Lower lobe of right lung (tissue), 2 donors: ENCODE results near the gene SLC38A11. TPM values are rescaled to one million over a fixed set of nuclear protein-coding genes. Genes with fewer than 3 reads are reported as not detected.

Source experiments
- ATAC-seq, 2 donors: fragments of 200-7000 bp; cut with Tn5 transposase; one replicate each; pipeline ENCODE4 v1.9.1; 2020 to 2022; ENCODE audit warnings: mild to moderate bottlenecking in 2 of 2, moderate library complexity in 2 of 2
- DNase-seq: peaks from one replicate; pipeline ENCODE4 v3.0.0-alpha.2; 2020
- H3K27ac ChIP-seq: fragments of 200-600 bp; one replicate; pipeline ENCODE4 v1.8.0; 2022
- H3K27me3 ChIP-seq: fragments of 200-600 bp; one replicate; pipeline ENCODE4 v1.8.0; 2022; ENCODE audit warnings: low read depth
- H3K36me3 ChIP-seq: fragments of 200-600 bp; one replicate; pipeline ENCODE4 v1.8.0; 2022; ENCODE audit warnings: mild to moderate bottlenecking
- H3K4me1 ChIP-seq: fragments of 200-600 bp; one replicate; pipeline ENCODE4 v1.8.0; 2022
- H3K4me3 ChIP-seq: fragments of 200-600 bp; one replicate; pipeline ENCODE4 v1.8.0; 2022; ENCODE audit warnings: mild to moderate bottlenecking
- H3K9me3 ChIP-seq: fragments of 200-600 bp; one replicate; pipeline ENCODE4 v1.8.0; 2022
- intact Hi-C: fragments of 100-400 bp; cut with DNase I; formaldehyde crosslinking; loops from one replicate; pipeline ENCODE4 v1.11.0; 2022
- total RNA-seq: library from RNA; stranded (reverse); fragmentation: NEBNext Ultra II Directional; extraction: Animal tissue kit (Norgen Biotek cat#: 25700); gene quantifications from one replicate; pipeline ENCODE4 v1.2.1, GENCODE V29; 2021
- TF ChIP-seq, protein P1 (sequence below): fragments of 200-600 bp; IDR thresholded peaks from one replicate; pipeline ENCODE4 v1.8.0; 2022; ENCODE audit warnings: antibody characterized with exemption, mild to moderate bottlenecking
- donor health status: DM: no; HTN: yes; CAD: no; lungs with severe emphysema.

The SLC38A11 gene
- total RNA-seq, 1 donor from 2014 or later, result 0.44 TPM

DNA sequence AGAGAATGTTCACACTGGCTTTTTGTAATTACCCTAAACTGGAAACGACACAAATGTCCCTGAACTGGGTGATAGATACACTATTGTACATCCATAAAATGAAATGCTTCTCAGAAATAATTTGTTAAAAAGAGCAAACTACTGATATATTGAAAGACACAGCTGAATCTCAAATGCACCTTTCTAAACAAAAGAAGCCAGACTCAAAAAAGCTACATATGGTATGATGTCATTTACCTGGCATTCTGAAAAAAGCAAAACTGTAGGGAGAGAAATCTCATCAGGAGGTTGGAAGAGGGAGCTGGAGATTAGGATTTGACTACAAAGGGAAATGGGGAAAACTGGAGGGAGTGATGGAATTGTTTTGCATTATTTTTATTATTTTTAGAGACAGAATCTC is 12.0 kb downstream of the SLC38A11 start:
- no peak overlapping the region for H3K4me3 ChIP-seq
- no peaks in the 10 kb centered on the region for H3K36me3 ChIP-seq
- no peaks in the 10 kb centered on the region for H3K9me3 ChIP-seq
- ATAC-seq (no peak), DNase-seq (no peak)
- H3K4me1 ChIP-seq, result no peaks in the 10 kb centered on the region
- intact Hi-C loops, result no loop called here
- TF ChIP-seq, protein P1, sequence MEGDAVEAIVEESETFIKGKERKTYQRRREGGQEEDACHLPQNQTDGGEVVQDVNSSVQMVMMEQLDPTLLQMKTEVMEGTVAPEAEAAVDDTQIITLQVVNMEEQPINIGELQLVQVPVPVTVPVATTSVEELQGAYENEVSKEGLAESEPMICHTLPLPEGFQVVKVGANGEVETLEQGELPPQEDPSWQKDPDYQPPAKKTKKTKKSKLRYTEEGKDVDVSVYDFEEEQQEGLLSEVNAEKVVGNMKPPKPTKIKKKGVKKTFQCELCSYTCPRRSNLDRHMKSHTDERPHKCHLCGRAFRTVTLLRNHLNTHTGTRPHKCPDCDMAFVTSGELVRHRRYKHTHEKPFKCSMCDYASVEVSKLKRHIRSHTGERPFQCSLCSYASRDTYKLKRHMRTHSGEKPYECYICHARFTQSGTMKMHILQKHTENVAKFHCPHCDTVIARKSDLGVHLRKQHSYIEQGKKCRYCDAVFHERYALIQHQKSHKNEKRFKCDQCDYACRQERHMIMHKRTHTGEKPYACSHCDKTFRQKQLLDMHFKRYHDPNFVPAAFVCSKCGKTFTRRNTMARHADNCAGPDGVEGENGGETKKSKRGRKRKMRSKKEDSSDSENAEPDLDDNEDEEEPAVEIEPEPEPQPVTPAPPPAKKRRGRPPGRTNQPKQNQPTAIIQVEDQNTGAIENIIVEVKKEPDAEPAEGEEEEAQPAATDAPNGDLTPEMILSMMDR, result no peak
- H3K27ac ChIP-seq, result no peak overlapping the region
- no peaks in the 10 kb centered on the region for H3K27me3 ChIP-seq

DNA sequence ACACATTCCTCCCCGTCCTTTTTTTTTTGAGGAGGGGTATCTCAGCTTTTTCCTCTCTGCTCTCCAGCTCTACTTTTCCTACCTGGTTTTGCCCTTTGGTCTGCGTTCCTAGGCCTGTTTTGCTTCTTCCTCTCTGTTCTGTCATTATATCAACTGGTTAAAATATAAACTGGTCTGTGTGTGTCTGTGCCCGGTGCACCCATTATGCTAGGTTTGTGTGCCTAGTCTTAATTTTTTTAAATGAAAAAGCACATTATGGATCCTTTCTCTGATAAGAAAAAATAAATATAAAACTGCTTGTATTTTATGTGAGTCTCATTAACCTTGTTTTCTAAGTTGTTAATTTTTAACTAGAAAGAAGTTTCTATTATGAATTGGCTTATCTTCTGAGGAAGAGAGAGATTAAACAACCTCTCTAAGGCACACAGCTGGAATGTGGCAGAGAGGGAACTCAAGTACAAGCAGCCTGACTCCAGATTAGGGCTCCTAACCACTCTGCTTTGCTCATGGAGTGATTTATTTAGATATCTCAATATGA is 17.4 kb downstream of the SLC38A11 start:
- ATAC-seq, result peak in 1 of 2 donors; percentile 84
- H3K27me3 ChIP-seq, result no peaks in the 10 kb centered on the region
- TF ChIP-seq, protein P1, result no peak
- no peak for DNase-seq
- H3K4me1 ChIP-seq, result no peaks in the 10 kb centered on the region
- H3K27ac ChIP-seq, result no peak overlapping the region
- no peak overlapping the region for H3K4me3 ChIP-seq
- H3K36me3 ChIP-seq, result no peaks in the 10 kb centered on the region
- intact Hi-C loops, result no loop called here
- no peaks in the 10 kb centered on the region for H3K9me3 ChIP-seq

DNA sequence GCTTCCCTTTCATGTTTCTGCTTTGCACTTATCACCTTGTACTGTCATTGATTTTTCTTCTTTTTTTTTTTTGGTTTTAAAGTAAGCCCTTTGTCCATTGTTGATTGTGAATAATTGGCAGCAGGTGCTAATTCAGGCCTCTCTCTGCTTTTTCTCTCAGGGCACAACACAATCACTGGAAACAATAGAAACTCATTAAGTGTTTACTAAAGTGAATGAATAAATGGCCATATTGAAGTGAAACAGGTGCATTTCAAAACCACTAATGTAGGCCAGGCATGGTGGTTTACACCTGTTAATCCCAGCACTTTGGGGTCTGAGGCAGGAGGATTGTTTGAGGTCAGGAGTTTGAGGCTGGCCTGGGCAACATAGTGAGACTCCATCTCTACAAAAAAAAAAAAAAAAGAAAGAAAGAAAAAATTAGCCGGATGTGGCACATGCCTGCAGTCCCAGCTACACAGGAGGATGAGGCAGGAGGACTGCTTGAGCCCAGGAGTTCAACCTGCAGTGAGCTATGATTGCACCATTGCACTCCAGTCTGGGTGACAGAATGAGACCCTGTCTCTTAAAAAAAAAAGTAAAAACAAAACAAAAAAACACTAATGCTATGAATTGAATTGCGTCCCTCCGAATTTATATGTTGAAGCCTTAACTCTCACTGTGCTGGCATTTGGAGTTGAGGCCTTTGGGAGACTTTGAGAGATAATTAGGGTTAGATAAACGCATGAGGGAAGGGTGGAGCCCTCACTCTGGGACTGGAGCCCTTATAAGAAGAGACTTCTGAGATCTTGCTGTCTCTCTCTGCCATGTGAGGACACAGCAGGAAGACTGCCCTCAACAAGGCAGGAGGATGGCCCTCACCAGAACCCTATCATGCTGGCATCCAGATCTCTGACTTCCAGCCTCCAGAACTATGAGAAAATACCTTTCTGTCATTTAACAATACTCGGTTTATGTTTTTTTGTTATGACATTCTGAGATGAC is 19.9 kb downstream of the SLC38A11 start:
- intact Hi-C loops, result no loop called here
- Histone ChIP-seq H3K4me3 (no peak overlapping the region), H3K27ac (no peak overlapping the region), H3K27me3 (no peaks in the 10 kb centered on the region), H3K4me1 (no peaks in the 10 kb centered on the region), H3K9me3 (no peaks in the 10 kb centered on the region), H3K36me3 (no peaks in the 10 kb centered on the region)
- TF ChIP-seq, protein P1, result no peak
- DNase-seq (no peak), ATAC-seq (no peak)

DNA sequence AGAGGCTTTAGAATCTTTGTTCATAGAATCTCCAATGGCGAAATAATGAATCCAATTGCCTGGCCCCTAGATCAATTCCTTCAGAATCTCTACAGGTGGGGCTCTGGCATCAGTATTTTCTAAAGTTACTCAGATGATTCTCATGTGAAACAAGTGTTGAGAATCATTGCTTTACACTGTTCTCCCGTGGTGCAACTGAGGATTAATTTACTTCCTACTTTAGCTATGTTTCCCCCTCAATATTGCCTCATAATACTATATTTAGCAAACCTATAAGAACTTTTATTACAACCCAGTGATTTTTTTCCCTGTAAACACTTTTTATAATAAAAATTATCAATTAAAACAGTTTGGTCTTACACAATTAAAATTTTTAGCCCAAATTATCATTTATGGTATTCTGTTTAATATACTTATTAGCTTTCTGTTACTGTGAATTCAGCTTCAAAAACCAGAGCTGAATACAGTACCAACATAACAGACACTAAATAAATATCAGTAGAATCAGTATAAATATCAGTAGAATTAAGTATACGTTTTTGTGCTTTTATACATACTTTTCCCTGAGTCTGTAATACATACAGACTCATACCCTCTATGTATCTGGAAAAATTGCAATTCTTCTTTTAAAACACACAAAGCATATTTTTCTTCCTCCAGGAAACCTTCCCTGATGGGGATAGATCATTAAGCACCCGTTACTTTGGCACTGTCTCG is 20.8 kb downstream of the SLC38A11 start:
- Histone ChIP-seq H3K36me3 (no peaks in the 10 kb centered on the region), H3K4me1 (no peaks in the 10 kb centered on the region), H3K4me3 (no peak overlapping the region), H3K9me3 (no peaks in the 10 kb centered on the region), H3K27ac (no peak overlapping the region), H3K27me3 (no peaks in the 10 kb centered on the region)
- intact Hi-C loops, result no loop called here
- ATAC-seq, result no peak
- no peak for DNase-seq
- TF ChIP-seq, protein P1, result no peak

DNA sequence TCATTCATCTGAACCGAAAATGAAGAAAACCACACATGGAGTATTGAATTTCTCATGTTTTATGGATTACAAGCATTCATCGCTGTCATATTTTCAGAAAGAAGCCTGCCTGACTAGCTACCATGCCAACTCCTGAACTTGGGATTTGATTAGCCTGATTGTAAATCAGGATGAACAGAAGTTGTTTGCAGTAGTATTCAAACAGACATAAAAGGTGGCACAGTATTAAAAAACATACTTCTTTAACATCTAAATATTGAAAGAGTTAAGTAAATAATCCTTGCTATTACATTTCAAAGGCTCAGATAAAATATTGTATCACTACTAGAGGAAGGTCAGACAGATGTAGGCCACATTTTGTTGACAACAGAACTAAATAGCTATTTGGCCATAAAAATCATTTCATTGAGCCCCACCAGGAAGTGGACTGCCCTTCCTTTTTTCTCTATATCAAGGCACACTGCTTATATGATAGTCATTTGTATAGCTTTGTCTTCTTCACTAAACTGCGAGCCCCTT is 21.6 kb downstream of the SLC38A11 start:
- no peak for DNase-seq
- no peak for ATAC-seq
- Histone ChIP-seq H3K36me3 (no peaks in the 10 kb centered on the region), H3K9me3 (no peaks in the 10 kb centered on the region), H3K27me3 (no peaks in the 10 kb centered on the region), H3K4me1 (no peaks in the 10 kb centered on the region), H3K27ac (no peak overlapping the region), H3K4me3 (no peak overlapping the region)
- TF ChIP-seq, protein P1, result no peak
- intact Hi-C loops, result no loop called here
